Neuronal stem cell (in vitro differentiated cells): ENCODE data around the gene TBC1D14.

Source experiments
- DNase-seq: peaks from one replicate; pipeline ENCODE4 v3.0.0-alpha.2; 2013; ENCODE audit warnings: low spot score
- H2AFZ ChIP-seq: one replicate; pipeline ENCODE4 v1.6.1; 2013; ENCODE audit warnings: mild to moderate bottlenecking, low read length, inconsistent platforms
- H2AK5ac ChIP-seq: 2 replicates; pipeline ENCODE4 v1.6.1; 2013; ENCODE audit warnings: low read depth, mild to moderate bottlenecking, inconsistent platforms, low read length, moderate library complexity, mixed read lengths
- H2BK120ac ChIP-seq: 2 replicates; pipeline ENCODE4 v1.6.1; 2013; ENCODE audit warnings: low read depth, mild to moderate bottlenecking, inconsistent platforms, low read length, moderate library complexity, mixed read lengths
- H2BK12ac ChIP-seq: one replicate; pipeline ENCODE4 v1.6.1; 2013; ENCODE audit warnings: low read length, inconsistent platforms
- H2BK15ac ChIP-seq: 2 replicates; pipeline ENCODE4 v1.6.1; 2013; ENCODE audit warnings: mild to moderate bottlenecking, low read length, inconsistent platforms, mixed read lengths
- H2BK5ac ChIP-seq: one replicate; pipeline ENCODE4 v1.6.1; 2013; ENCODE audit warnings: inconsistent platforms, mild to moderate bottlenecking, low read length, moderate library complexity
- H3K14ac ChIP-seq: one replicate; pipeline ENCODE4 v1.6.1; 2013; ENCODE audit warnings: low read length, inconsistent platforms
- H3K18ac ChIP-seq: 2 replicates; pipeline ENCODE4 v1.6.1; 2013; ENCODE audit warnings: low read length, inconsistent platforms
- H3K23ac ChIP-seq: 2 replicates; pipeline ENCODE4 v1.6.1; 2013; ENCODE audit warnings: low read depth, mild to moderate bottlenecking, mixed read lengths, low read length, inconsistent platforms; ENCODE audit not compliant: poor library complexity
- H3K27ac ChIP-seq: replicated peaks from 3 replicates; pipeline ENCODE4 v1.5.1; 2013; ENCODE audit warnings: low read length, inconsistent platforms
- H3K27me3 ChIP-seq, 3 experiments: 2 replicates each; pipeline ENCODE4 v1.6.1; 2013; ENCODE audit warnings: low read length in 3 of 3, mild to moderate bottlenecking in 2 of 3, inconsistent platforms in 1 of 3, low read depth in 1 of 3, mixed read lengths in 1 of 3, moderate library complexity in 1 of 3; ENCODE audit not compliant: control insufficient read depth in 3 of 3, insufficient read depth in 3 of 3
- H3K36me3 ChIP-seq, 2 donors: replicated peaks in 1 of 2; 2 replicates each; pipeline ENCODE4 v1.6.1; 2013; ENCODE audit warnings: low read length in 2 of 2; ENCODE audit not compliant: control insufficient read depth in 2 of 2, insufficient read depth in 2 of 2
- H3K4ac ChIP-seq: 2 replicates; pipeline ENCODE4 v1.6.1; 2013; ENCODE audit warnings: inconsistent platforms, mild to moderate bottlenecking, low read length, moderate library complexity
- H3K4me1 ChIP-seq, 2 donors: 1 replicate in 1 of 2; 2 replicates in 1 of 2; pipeline ENCODE4 v1.6.1; 2013; ENCODE audit warnings: low read length in 2 of 2, low read depth in 1 of 2; ENCODE audit not compliant: control insufficient read depth in 2 of 2, insufficient read depth in 1 of 2
- H3K4me2 ChIP-seq: one replicate; pipeline ENCODE4 v1.6.1; 2013; ENCODE audit warnings: mild to moderate bottlenecking, low read length, inconsistent platforms; ENCODE audit not compliant: insufficient read depth, poor library complexity, severe bottlenecking
- H3K4me3 ChIP-seq, 2 donors: 2 replicates each; pipeline ENCODE4 v1.5.1; 2013; ENCODE audit warnings: low read length in 2 of 2, mild to moderate bottlenecking in 2 of 2, inconsistent platforms in 1 of 2, moderate library complexity in 1 of 2
- H3K79me1 ChIP-seq: one replicate; pipeline ENCODE4 v1.6.1; 2013; ENCODE audit warnings: low read depth, mild to moderate bottlenecking, inconsistent platforms, low read length, moderate library complexity
- H3K9ac ChIP-seq: one replicate; pipeline ENCODE4 v1.6.1; 2013; ENCODE audit warnings: mild to moderate bottlenecking, low read depth, low read length, inconsistent platforms; ENCODE audit not compliant: poor library complexity
- H3K9me3 ChIP-seq, 2 donors: replicated peaks in 1 of 2; 2 replicates each; pipeline versions ENCODE3 to v1.6.1; 2013; ENCODE audit warnings: low read length in 2 of 2, mild to moderate bottlenecking in 2 of 2, inconsistent platforms in 1 of 2, low read depth in 1 of 2, mixed read lengths in 1 of 2, moderate library complexity in 1 of 2; ENCODE audit not compliant: control insufficient read depth in 2 of 2, insufficient read depth in 1 of 2
- H4K8ac ChIP-seq: one replicate; pipeline ENCODE4 v1.6.1; 2013; ENCODE audit warnings: low read depth, mild to moderate bottlenecking, inconsistent platforms, low read length, moderate library complexity
- H4K91ac ChIP-seq: one replicate; pipeline ENCODE4 v1.6.1; 2013; ENCODE audit warnings: low read length, low read depth, mild to moderate bottlenecking, inconsistent platforms; ENCODE audit not compliant: poor library complexity
- WGBS, 2 donors: extraction: QIAGEN DNeasy Blood & Tissue Kit; methylation state at CpG; one replicate each; pipeline ENCODE4 v1.1.7; 2013; ENCODE audit warnings: missing lambda C conversion rate in 2 of 2, mixed read lengths in 1 of 2; ENCODE audit not compliant: insufficient read length in 2 of 2, insufficient replicate concordance in 1 of 2; ENCODE audit errors: extremely low coverage in 2 of 2; 5-methylcytosine and 5-hydroxymethylcytosine counted together

The TBC1D14 gene

GRCh38 chr4:6986781-6987587 is 77.4 kb downstream of the TBC1D14 start:
- peak overlapping the region; percentile 83 for H2BK15ac ChIP-seq
- peak overlapping the region; percentile 92 for H3K14ac ChIP-seq
- peaks cover 10 to 24% of the 10 kb centered on the region in 2 donors for H3K36me3 ChIP-seq
- H2BK120ac ChIP-seq = no peak overlapping the region
- peak overlapping the region; percentile 89 for H3K4me2 ChIP-seq
- H2BK12ac ChIP-seq = peak overlapping the region; percentile 14
- peak overlapping the region; percentile 65 for H2AK5ac ChIP-seq
- no peak overlapping the region for H4K91ac ChIP-seq
- H3K4me1 ChIP-seq = peaks cover 17 to 21% of the 10 kb centered on the region in 2 donors
- H3K4me3 ChIP-seq = peak overlapping the region; percentile 63 to 97
- no peak overlapping the region for H3K4ac ChIP-seq
- H3K79me1 ChIP-seq = peaks cover 11% of the 10 kb centered on the region
- no peaks in the 10 kb centered on the region for H3K9me3 ChIP-seq
- H3K23ac ChIP-seq = peak overlapping the region; percentile 92
- H2BK5ac ChIP-seq = no peak overlapping the region
- peak overlapping the region; percentile 97 for H3K18ac ChIP-seq
- H3K27ac ChIP-seq = peak overlapping the region; percentile 79
- peak; percentile 93 for DNase-seq
- peak overlapping the region; percentile 89 for H2AFZ ChIP-seq
- H4K8ac ChIP-seq = peak overlapping the region; percentile 94
- H3K9ac ChIP-seq = peak overlapping the region; percentile 99
- H3K27me3 ChIP-seq = no peaks in the 10 kb centered on the region
- WGBS, 2 donors = no CpG with 5 or more reads among the region's 78 CpGs

- WGBS, 2 donors = no CpG with 5 or more reads among the region's 17 CpGs
- H3K23ac ChIP-seq = no peak overlapping the region
- no peaks in the 10 kb centered on the region for H3K27me3 ChIP-seq
- H3K36me3 ChIP-seq = peaks cover 14 to 30% of the 10 kb centered on the region in 2 donors
- peak overlapping the region; percentile 75 for H3K27ac ChIP-seq
- no peak overlapping the region for H2BK5ac ChIP-seq
- peak overlapping the region; percentile 87 for H2AFZ ChIP-seq
- H2BK12ac ChIP-seq = peak overlapping the region; percentile 14
- H3K9me3 ChIP-seq = no peaks in the 10 kb centered on the region
- H3K79me1 ChIP-seq = peaks cover 12% of the 10 kb centered on the region
- H2BK15ac ChIP-seq = no peak overlapping the region
- no peak for DNase-seq
- H3K4ac ChIP-seq = no peak overlapping the region
- H2AK5ac ChIP-seq = no peak overlapping the region
- H3K9ac ChIP-seq = peak overlapping the region; percentile 99
- H3K18ac ChIP-seq = peak overlapping the region; percentile 97
- peak overlapping the region; percentile 94 for H4K8ac ChIP-seq
- H3K4me2 ChIP-seq = peak overlapping the region; percentile 84
- peak overlapping the region; percentile 63 to 97 for H3K4me3 ChIP-seq
- no peak overlapping the region for H4K91ac ChIP-seq
- no peak overlapping the region for H2BK120ac ChIP-seq
- H3K14ac ChIP-seq = peak overlapping the region; percentile 92
- H3K4me1 ChIP-seq = peaks cover 17 to 21% of the 10 kb centered on the region in 2 donors
These were observed 77.9 kb downstream of the TBC1D14 start for GRCh38 chr4:6987588-6987961.

GRCh38 chr4:6988016-6988715 is 78.5 kb downstream of the TBC1D14 start:
- no CpG with 5 or more reads among the region's 13 CpGs for WGBS, 2 donors
- no peak overlapping the region for H3K27ac ChIP-seq

GRCh38 chr4:6989331-6989923 is 79.8 kb downstream of the TBC1D14 start:
- no peak for DNase-seq
- H3K27me3 ChIP-seq = no peaks in the 10 kb centered on the region
- H3K4me3 ChIP-seq = no peak overlapping the region
- no peak overlapping the region for H3K4ac ChIP-seq
- no peak overlapping the region for H2AK5ac ChIP-seq
- H3K4me1 ChIP-seq = peaks cover 15 to 21% of the 10 kb centered on the region in 2 donors
- H3K14ac ChIP-seq = no peak overlapping the region
- no peak overlapping the region for H4K91ac ChIP-seq
- H2BK15ac ChIP-seq = no peak overlapping the region
- no peak overlapping the region for H2BK120ac ChIP-seq
- H3K9me3 ChIP-seq = no peaks in the 10 kb centered on the region
- H3K79me1 ChIP-seq = peaks cover 12% of the 10 kb centered on the region
- H3K4me2 ChIP-seq = no peak overlapping the region
- no peak overlapping the region for H2BK12ac ChIP-seq
- H3K23ac ChIP-seq = no peak overlapping the region
- peaks cover 14 to 48% of the 10 kb centered on the region in 2 donors for H3K36me3 ChIP-seq
- no peak overlapping the region for H3K18ac ChIP-seq
- H3K27ac ChIP-seq = no peak overlapping the region
- no CpG with 5 or more reads among the region's 10 CpGs for WGBS, 2 donors
- no peak overlapping the region for H3K9ac ChIP-seq
- H2BK5ac ChIP-seq = no peak overlapping the region
- H2AFZ ChIP-seq = no peak overlapping the region
- H4K8ac ChIP-seq = no peak overlapping the region

More at GRCh38 chr4:6988016-6988715, 78.5 kb downstream of the TBC1D14 start:
- no peak for DNase-seq
- Histone ChIP-seq H3K9me3 (no peaks in the 10 kb centered on the region), H4K8ac (no peak overlapping the region), H3K4me3 (peak overlapping the region; percentile 63 to 97), H2AK5ac (no peak overlapping the region), H2AFZ (peak overlapping the region; percentile 87), H3K4me2 (peak overlapping the region; percentile 84), H3K4ac (no peak overlapping the region), H3K27me3 (no peaks in the 10 kb centered on the region), H4K91ac (no peak overlapping the region), H3K9ac (no peak overlapping the region), H2BK12ac (no peak overlapping the region), H2BK15ac (no peak overlapping the region), H3K23ac (no peak overlapping the region), H3K4me1 (peaks cover 17 to 21% of the 10 kb centered on the region in 2 donors), H3K79me1 (peaks cover 12% of the 10 kb centered on the region), H3K36me3 (peaks cover 15 to 36% of the 10 kb centered on the region in 2 donors), H2BK5ac (no peak overlapping the region), H2BK120ac (no peak overlapping the region), H3K18ac (no peak overlapping the region), H3K14ac (no peak overlapping the region)
